Measurements from ENCODE around the gene GSG1.

DNA sequence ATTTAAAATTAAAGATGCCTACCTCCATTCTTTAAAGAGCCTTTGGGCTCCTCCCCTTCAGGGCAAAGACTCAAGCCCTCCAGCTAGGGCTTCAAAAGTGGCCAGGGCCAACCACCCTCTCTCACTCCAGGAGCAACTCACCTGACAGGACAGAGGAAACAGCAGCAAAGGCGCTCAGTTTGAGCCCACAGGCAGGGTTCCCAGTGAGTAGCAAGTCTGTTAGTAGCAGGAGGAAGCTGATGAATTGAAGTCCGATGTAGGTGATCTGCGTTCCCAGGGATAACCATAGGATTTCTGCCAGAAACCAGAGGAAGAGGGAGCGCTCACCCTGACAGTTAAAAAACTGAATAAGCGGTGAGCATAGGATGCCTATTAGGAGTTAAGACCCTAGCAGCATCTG, 15.7 kb downstream of the GSG1 start:
- no peak for TF ChIP-seq POLR2A (IDR thresholded peaks at IDR 0.05)
- TF ChIP-seq, protein P1, sequence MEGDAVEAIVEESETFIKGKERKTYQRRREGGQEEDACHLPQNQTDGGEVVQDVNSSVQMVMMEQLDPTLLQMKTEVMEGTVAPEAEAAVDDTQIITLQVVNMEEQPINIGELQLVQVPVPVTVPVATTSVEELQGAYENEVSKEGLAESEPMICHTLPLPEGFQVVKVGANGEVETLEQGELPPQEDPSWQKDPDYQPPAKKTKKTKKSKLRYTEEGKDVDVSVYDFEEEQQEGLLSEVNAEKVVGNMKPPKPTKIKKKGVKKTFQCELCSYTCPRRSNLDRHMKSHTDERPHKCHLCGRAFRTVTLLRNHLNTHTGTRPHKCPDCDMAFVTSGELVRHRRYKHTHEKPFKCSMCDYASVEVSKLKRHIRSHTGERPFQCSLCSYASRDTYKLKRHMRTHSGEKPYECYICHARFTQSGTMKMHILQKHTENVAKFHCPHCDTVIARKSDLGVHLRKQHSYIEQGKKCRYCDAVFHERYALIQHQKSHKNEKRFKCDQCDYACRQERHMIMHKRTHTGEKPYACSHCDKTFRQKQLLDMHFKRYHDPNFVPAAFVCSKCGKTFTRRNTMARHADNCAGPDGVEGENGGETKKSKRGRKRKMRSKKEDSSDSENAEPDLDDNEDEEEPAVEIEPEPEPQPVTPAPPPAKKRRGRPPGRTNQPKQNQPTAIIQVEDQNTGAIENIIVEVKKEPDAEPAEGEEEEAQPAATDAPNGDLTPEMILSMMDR (IDR thresholded peaks at IDR 0.05): no peak

All from thyroid gland (tissue), 4 donors.